GM23338 (cell line): Measurements from ENCODE around the gene IRX2. TPM values are rescaled to one million over a fixed set of nuclear protein-coding genes. Genes with fewer than 3 reads are reported as not detected.

Experiments
- ATAC-seq: fragments of 200-7000 bp; cut with Tn5 transposase; 3 replicates; pipeline ENCODE4 v1.9.1; 2020
- DNase-seq: peaks from one replicate; pipeline ENCODE4 v3.0.0-alpha.2; 2015; ENCODE audit warnings: low spot score
- H2AFZ ChIP-seq: fragments of 200-600 bp; sonication (generic); 2 replicates; pipeline ENCODE4 v1.8.0; 2016; ENCODE audit warnings: antibody characterized with exemption, mild to moderate bottlenecking, moderate library complexity
- H3F3A ChIP-seq: fragments of 200-600 bp; sonication (generic); replicated peaks from 2 replicates; pipeline ENCODE4 v1.8.0; 2017; ENCODE audit warnings: antibody characterized with exemption, mixed run types, low read depth
- H3K27ac ChIP-seq: fragments of 200-600 bp; sonication (generic); 2 replicates; pipeline ENCODE4 v1.6.1; 2016; ENCODE audit warnings: low read depth
- H3K27me3 ChIP-seq: fragments of 200-600 bp; sonication (generic); 2 replicates; pipeline ENCODE4 v1.8.0; 2016; ENCODE audit warnings: mild to moderate bottlenecking, mixed run types, moderate library complexity; ENCODE audit not compliant: insufficient read depth
- H3K36me3 ChIP-seq: fragments of 200-600 bp; sonication (generic); 2 replicates; pipeline ENCODE4 v1.8.0; 2016; ENCODE audit warnings: mild to moderate bottlenecking; ENCODE audit not compliant: insufficient read depth
- H3K4me1 ChIP-seq: fragments of 200-600 bp; sonication (generic); 2 replicates; pipeline ENCODE4 v1.8.0; 2016; ENCODE audit warnings: mild to moderate bottlenecking, moderate library complexity; ENCODE audit not compliant: insufficient read depth
- H3K4me2 ChIP-seq: fragments of 200-600 bp; sonication (generic); 2 replicates; pipeline ENCODE4 v1.7.1; 2017; ENCODE audit warnings: mixed run types
- H3K4me3 ChIP-seq: fragments of 200-600 bp; sonication (generic); 2 replicates; pipeline ENCODE4 v1.6.1; 2016; ENCODE audit warnings: mixed run types
- H3K79me2 ChIP-seq: fragments of 200-600 bp; sonication (generic); replicated peaks from 2 replicates; pipeline ENCODE4 v1.8.0; 2017; ENCODE audit warnings: mild to moderate bottlenecking; ENCODE audit not compliant: insufficient read depth
- H3K9me2 ChIP-seq: fragments of 200-600 bp; sonication (generic); 2 replicates; pipeline ENCODE4 v1.8.0; 2017; ENCODE audit not compliant: insufficient read depth
- H4K20me1 ChIP-seq: fragments of 200-600 bp; sonication (generic); replicated peaks from 2 replicates; pipeline ENCODE4 v1.8.0; 2017; ENCODE audit warnings: mild to moderate bottlenecking; ENCODE audit not compliant: insufficient read depth
- H3K27ac Mint-ChIP-seq: 2 replicates; pipeline ENCODE4 v1.8.0; 2020; ENCODE audit warnings: inconsistent platforms, mild to moderate bottlenecking, moderate library complexity, mixed read lengths
- H3K27me3 Mint-ChIP-seq: 3 replicates; pipeline ENCODE4 v1.8.0; 2022; ENCODE audit warnings: low read depth, mild to moderate bottlenecking, moderate library complexity, mixed read lengths, inconsistent platforms; ENCODE audit not compliant: insufficient read depth, poor library complexity
- H3K36me3 Mint-ChIP-seq: 3 replicates; pipeline ENCODE4 v1.8.0; 2021; ENCODE audit warnings: low read depth, mild to moderate bottlenecking, inconsistent platforms, moderate library complexity, mixed read lengths
- H3K4me1 Mint-ChIP-seq: 3 replicates; pipeline ENCODE4 v1.8.0; 2020; ENCODE audit warnings: mild to moderate bottlenecking, inconsistent platforms, mixed read lengths
- H3K4me3 Mint-ChIP-seq: 3 replicates; pipeline ENCODE4 v1.8.0; 2021; ENCODE audit warnings: moderate library complexity, mild to moderate bottlenecking, inconsistent platforms, mixed read lengths
- H3K9me3 Mint-ChIP-seq: 3 replicates; pipeline ENCODE4 v1.8.0; 2020; ENCODE audit warnings: moderate library complexity, mild to moderate bottlenecking, inconsistent platforms, mixed read lengths
- EZH2 ChIP-seq: fragments of 200-600 bp; sonication (generic); IDR thresholded peaks from one replicate; pipeline ENCODE4 v1.8.0; 2017; ENCODE audit warnings: antibody characterized with exemption, mild to moderate bottlenecking, low read depth; ENCODE audit not compliant: unreplicated experiment
- EZH2phosphoT487 ChIP-seq: fragments of 200-600 bp; sonication (generic); IDR thresholded peaks from one replicate; pipeline ENCODE4 v1.8.1; 2018; ENCODE audit warnings: antibody characterized with exemption; ENCODE audit not compliant: unreplicated experiment
- JUNB ChIP-seq: IDR thresholded peaks from one replicate; pipeline ENCODE4 v1.6.1; 2016; ENCODE audit warnings: antibody characterized with exemption; ENCODE audit not compliant: unreplicated experiment
- POLR2AphosphoS5 ChIP-seq: IDR thresholded peaks from 2 replicates; pipeline ENCODE4 v1.6.1; 2016; ENCODE audit warnings: antibody characterized with exemption, low read depth
- STAT1 ChIP-seq: IDR thresholded peaks from one replicate; pipeline ENCODE4 v1.6.1; 2016; ENCODE audit warnings: antibody characterized with exemption; ENCODE audit not compliant: unreplicated experiment
- ZNF114 ChIP-seq: fragments of 250-450 bp; sonication (Bioruptor Pico); IDR thresholded peaks from 2 replicates; pipeline ENCODE4 v1.5.0; 2020; ENCODE audit warnings: mild to moderate bottlenecking, moderate library complexity
- ZNF331 ChIP-seq: fragments of 250-450 bp; sonication (Bioruptor Pico); IDR thresholded peaks from 2 replicates; pipeline ENCODE4 v1.5.0; 2020; ENCODE audit warnings: low read depth, mild to moderate bottlenecking, moderate library complexity
- polyA plus RNA-seq: library from polyadenylated mRNA; unstranded; fragments of >200 nt; fragmentation: Nextera tagmentation; extraction: Ambion mirVana; gene quantifications from 2 replicates; pipeline ENCODE4 v1.2.1, GENCODE V29; 2016
- total RNA-seq: library from RNA; depleted of rRNA; stranded (reverse); fragments of >200 nt; shearing (Covaris generic); gene quantifications from 2 replicates; pipeline ENCODE4 v1.2.3, GENCODE V29; 2014
- TF ChIP-seq, protein P1 (sequence below): IDR thresholded peaks from one replicate; pipeline ENCODE4 v1.6.1; 2018; ENCODE audit warnings: antibody characterized with exemption; ENCODE audit not compliant: unreplicated experiment
- TF ChIP-seq, protein P2 (sequence below): fragments of 250-450 bp; sonication (Bioruptor Pico); IDR thresholded peaks from 2 replicates; pipeline ENCODE4 v1.5.0; 2020; ENCODE audit warnings: mild to moderate bottlenecking, moderate library complexity
- TF ChIP-seq, protein P3 (sequence below): IDR thresholded peaks from 2 replicates; pipeline ENCODE4 v1.6.1; 2016; ENCODE audit warnings: antibody characterized with exemption

Gene IRX2
- total and polyA plus RNA-seq, 2 experiments from 2014 or later, result 13.6 to 25.3 TPM

DNA sequence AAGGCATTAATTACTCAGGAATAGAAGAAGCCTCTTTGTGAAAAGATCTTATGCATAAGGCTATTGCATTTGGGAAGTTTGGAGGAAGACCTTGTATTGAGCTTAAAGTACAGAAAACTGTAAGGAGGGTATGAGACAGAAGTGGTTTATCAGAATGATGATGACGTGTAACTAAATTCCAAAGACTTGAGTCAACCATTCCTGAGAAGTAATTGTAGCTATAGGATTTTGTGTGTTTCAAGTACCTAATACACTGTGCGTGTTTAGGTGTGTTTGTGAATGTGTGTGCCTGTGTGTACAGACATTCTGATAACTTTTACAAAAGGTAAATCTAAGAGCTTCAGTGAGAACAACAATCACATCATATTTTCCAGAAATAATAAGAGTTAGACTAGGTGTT, 46.5 kb upstream of the IRX2 start:
- Histone ChIP-seq H3K9me2 (no peaks in the 10 kb centered on the region; the same call in 1 of the 2 replicates), H3K79me2 (no peaks in the 10 kb centered on the region), H3K36me3 (no peaks in the 10 kb centered on the region), H3K27me3 (no peaks in the 10 kb centered on the region), H3F3A (no peaks in the 10 kb centered on the region), H4K20me1 (no peaks in the 10 kb centered on the region), H3K27ac (no peak overlapping the region), H3K4me2 (no peak overlapping the region), H3K4me3 (no peak overlapping the region), H2AFZ (no peak overlapping the region), H3K4me1 (no peaks in the 10 kb centered on the region)
- Mint-ChIP-seq H3K9me3 (peaks cover 5% of the 10 kb centered on the region; the same call in 2 of the 3 replicates), H3K4me1 (no peaks in the 10 kb centered on the region), H3K27ac (no peak overlapping the region), H3K4me3 (no peak overlapping the region), H3K27me3 (no peaks in the 10 kb centered on the region), H3K36me3 (no peaks in the 10 kb centered on the region)
- ATAC-seq (no peak), DNase-seq (no peak)
- TF ChIP-seq EZH2, result no peak
- TF ChIP-seq JUNB, result no peak

DNA sequence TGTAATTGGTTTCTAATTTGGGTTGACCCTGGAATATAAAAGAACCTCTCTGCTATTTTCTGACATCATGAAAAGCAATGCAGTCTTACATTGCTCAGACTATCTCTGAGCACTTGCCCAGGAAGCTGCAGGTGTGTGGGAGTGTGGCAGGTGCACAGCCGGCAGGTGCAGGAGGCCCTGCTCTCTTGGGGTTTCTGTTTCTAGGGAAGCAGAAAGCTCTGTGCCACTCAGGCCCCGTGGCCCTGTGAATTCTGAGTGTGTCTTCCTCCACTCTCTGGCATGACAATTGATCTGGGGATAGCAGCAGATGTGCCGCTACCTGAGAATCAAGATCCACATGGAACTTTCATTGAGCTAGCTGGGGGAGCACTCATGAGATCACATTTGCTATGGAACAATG, 45.7 kb upstream of the IRX2 start:
- Mint-ChIP-seq H3K36me3 (no peaks in the 10 kb centered on the region), H3K27ac (no peak overlapping the region), H3K4me1 (no peaks in the 10 kb centered on the region), H3K4me3 (no peak overlapping the region), H3K9me3 (peaks cover 5% of the 10 kb centered on the region; the same call in 2 of the 3 replicates), H3K27me3 (no peaks in the 10 kb centered on the region)
- H3K79me2 ChIP-seq, result no peaks in the 10 kb centered on the region
- H3K9me2 ChIP-seq, result no peaks in the 10 kb centered on the region; the same call in 1 of the 2 replicates
- ATAC-seq (no peak), DNase-seq (no peak)
- H3F3A ChIP-seq, result no peaks in the 10 kb centered on the region
- no peak overlapping the region for H3K4me3 ChIP-seq
- H3K4me1 ChIP-seq, result no peaks in the 10 kb centered on the region
- H3K27ac ChIP-seq, result no peak overlapping the region
- no peak overlapping the region for H3K4me2 ChIP-seq
- H4K20me1 ChIP-seq, result no peaks in the 10 kb centered on the region
- no peaks in the 10 kb centered on the region for H3K36me3 ChIP-seq
- no peaks in the 10 kb centered on the region for H3K27me3 ChIP-seq
- no peak overlapping the region for H2AFZ ChIP-seq
- no peak for TF ChIP-seq EZH2phosphoT487
- TF ChIP-seq EZH2, result no peak
- TF ChIP-seq, protein P1, sequence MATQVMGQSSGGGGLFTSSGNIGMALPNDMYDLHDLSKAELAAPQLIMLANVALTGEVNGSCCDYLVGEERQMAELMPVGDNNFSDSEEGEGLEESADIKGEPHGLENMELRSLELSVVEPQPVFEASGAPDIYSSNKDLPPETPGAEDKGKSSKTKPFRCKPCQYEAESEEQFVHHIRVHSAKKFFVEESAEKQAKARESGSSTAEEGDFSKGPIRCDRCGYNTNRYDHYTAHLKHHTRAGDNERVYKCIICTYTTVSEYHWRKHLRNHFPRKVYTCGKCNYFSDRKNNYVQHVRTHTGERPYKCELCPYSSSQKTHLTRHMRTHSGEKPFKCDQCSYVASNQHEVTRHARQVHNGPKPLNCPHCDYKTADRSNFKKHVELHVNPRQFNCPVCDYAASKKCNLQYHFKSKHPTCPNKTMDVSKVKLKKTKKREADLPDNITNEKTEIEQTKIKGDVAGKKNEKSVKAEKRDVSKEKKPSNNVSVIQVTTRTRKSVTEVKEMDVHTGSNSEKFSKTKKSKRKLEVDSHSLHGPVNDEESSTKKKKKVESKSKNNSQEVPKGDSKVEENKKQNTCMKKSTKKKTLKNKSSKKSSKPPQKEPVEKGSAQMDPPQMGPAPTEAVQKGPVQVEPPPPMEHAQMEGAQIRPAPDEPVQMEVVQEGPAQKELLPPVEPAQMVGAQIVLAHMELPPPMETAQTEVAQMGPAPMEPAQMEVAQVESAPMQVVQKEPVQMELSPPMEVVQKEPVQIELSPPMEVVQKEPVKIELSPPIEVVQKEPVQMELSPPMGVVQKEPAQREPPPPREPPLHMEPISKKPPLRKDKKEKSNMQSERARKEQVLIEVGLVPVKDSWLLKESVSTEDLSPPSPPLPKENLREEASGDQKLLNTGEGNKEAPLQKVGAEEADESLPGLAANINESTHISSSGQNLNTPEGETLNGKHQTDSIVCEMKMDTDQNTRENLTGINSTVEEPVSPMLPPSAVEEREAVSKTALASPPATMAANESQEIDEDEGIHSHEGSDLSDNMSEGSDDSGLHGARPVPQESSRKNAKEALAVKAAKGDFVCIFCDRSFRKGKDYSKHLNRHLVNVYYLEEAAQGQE, result no peak
- TF ChIP-seq, protein P2, sequence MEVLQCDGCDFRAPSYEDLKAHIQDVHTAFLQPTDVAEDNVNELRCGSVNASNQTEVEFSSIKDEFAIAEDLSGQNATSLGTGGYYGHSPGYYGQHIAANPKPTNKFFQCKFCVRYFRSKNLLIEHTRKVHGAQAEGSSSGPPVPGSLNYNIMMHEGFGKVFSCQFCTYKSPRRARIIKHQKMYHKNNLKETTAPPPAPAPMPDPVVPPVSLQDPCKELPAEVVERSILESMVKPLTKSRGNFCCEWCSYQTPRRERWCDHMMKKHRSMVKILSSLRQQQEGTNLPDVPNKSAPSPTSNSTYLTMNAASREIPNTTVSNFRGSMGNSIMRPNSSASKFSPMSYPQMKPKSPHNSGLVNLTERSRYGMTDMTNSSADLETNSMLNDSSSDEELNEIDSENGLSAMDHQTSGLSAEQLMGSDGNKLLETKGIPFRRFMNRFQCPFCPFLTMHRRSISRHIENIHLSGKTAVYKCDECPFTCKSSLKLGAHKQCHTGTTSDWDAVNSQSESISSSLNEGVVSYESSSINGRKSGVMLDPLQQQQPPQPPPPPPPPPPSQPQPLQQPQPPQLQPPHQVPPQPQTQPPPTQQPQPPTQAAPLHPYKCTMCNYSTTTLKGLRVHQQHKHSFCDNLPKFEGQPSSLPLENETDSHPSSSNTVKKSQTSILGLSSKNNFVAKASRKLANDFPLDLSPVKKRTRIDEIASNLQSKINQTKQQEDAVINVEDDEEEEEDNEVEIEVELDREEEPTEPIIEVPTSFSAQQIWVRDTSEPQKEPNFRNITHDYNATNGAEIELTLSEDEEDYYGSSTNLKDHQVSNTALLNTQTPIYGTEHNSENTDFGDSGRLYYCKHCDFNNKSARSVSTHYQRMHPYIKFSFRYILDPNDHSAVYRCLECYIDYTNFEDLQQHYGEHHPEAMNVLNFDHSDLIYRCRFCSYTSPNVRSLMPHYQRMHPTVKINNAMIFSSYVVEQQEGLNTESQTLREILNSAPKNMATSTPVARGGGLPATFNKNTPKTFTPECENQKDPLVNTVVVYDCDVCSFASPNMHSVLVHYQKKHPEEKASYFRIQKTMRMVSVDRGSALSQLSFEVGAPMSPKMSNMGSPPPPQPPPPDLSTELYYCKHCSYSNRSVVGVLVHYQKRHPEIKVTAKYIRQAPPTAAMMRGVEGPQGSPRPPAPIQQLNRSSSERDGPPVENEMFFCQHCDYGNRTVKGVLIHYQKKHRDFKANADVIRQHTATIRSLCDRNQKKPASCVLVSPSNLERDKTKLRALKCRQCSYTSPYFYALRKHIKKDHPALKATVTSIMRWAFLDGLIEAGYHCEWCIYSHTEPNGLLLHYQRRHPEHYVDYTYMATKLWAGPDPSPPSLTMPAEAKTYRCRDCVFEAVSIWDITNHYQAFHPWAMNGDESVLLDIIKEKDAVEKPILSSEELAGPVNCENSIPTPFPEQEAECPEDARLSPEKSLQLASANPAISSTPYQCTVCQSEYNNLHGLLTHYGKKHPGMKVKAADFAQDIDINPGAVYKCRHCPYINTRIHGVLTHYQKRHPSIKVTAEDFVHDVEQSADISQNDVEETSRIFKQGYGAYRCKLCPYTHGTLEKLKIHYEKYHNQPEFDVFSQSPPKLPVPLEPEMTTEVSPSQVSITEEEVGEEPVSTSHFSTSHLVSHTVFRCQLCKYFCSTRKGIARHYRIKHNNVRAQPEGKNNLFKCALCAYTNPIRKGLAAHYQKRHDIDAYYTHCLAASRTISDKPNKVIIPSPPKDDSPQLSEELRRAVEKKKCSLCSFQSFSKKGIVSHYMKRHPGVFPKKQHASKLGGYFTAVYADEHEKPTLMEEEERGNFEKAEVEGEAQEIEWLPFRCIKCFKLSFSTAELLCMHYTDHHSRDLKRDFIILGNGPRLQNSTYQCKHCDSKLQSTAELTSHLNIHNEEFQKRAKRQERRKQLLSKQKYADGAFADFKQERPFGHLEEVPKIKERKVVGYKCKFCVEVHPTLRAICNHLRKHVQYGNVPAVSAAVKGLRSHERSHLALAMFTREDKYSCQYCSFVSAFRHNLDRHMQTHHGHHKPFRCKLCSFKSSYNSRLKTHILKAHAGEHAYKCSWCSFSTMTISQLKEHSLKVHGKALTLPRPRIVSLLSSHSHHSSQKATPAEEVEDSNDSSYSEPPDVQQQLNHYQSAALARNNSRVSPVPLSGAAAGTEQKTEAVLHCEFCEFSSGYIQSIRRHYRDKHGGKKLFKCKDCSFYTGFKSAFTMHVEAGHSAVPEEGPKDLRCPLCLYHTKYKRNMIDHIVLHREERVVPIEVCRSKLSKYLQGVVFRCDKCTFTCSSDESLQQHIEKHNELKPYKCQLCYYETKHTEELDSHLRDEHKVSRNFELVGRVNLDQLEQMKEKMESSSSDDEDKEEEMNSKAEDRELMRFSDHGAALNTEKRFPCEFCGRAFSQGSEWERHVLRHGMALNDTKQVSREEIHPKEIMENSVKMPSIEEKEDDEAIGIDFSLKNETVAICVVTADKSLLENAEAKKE (CRISPR knock-in tag), result no peak
- TF ChIP-seq JUNB, result no peak
- no peak for TF ChIP-seq POLR2AphosphoS5
- TF ChIP-seq STAT1, result no peak
- TF ChIP-seq ZNF331 (CRISPR knock-in tag), result no peak
- TF ChIP-seq, protein P3, sequence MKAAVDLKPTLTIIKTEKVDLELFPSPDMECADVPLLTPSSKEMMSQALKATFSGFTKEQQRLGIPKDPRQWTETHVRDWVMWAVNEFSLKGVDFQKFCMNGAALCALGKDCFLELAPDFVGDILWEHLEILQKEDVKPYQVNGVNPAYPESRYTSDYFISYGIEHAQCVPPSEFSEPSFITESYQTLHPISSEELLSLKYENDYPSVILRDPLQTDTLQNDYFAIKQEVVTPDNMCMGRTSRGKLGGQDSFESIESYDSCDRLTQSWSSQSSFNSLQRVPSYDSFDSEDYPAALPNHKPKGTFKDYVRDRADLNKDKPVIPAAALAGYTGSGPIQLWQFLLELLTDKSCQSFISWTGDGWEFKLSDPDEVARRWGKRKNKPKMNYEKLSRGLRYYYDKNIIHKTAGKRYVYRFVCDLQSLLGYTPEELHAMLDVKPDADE, result no peak
- no peak for TF ChIP-seq ZNF114 (CRISPR knock-in tag)
